Fibroblast of peridontal ligament (primary cell): ENCODE data around the gene KIF23.

Experiments
- DNase-seq: peaks from one replicate; pipeline ENCODE4 v3.0.0-alpha.2; 2010; ENCODE audit errors: extremely low read depth

KIF23 gene

DNA sequence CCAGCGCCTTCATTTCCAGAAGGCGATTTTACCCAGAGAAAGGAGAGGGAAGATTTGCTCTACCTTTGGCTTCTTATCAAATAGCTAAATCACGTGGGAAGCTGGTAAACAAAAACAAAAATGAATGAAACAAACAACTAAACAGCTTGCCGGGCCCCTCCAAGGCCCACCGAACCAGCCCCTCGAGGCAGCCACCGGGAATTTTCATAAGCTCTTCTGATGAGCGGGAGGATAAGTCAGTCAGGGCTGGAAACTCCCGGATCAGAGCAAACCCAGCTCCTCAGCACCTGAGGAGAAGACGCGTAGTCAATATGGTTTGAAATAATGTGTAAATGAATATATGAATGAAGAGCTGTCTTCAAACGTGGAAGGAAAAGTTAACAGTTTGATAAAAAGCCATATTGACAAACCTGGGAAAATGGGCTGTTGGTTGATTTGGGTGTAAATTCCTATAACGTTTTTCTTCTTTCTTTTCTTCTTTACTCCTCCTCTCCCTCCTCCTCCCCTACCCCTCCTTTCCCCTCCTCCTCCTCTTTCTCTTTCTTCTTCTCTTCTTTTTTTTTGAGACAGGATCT is 49.1 kb downstream of the KIF23 start:
- DNase-seq = no peak

DNA sequence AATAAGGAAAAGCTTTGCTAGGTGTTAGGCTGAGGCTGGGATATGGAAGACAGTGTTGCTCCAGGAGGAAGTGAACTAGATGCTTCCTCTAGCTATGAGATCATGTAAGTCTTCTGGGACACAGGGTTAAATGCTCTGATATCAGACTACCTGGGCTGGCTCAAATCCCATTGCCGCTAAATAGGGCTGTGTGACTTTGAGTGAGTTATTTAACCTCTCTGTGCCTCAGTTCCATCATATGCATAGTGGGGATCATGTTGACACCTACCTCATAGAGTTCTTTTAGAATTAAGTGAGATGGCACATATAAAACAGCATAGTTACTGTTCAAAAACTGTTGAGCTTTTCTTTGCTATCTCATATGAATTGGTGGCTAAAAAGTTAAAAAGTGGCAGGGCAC is 51.1 kb downstream of the KIF23 start:
- no peak for DNase-seq

DNA sequence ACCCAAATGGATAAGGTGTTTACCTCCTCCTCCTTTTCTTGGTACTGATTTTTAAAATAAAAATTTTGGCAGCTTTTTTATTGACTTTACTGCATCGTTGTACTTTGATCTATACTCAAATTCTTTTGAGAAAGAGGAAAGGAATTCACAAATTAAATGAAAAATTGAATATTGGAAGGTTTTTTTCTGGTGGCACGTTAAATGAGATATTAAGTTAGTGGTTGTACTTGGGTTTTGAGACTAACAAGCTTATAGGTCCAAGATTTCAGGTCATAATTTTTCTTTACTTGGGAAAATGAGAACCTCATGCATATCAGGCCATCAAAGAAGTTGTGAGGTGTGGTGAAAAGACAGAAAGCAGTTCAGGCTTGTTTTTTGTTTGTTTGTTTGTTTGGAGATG is 52.6 kb downstream of the KIF23 start:
- DNase-seq = no peak

DNA sequence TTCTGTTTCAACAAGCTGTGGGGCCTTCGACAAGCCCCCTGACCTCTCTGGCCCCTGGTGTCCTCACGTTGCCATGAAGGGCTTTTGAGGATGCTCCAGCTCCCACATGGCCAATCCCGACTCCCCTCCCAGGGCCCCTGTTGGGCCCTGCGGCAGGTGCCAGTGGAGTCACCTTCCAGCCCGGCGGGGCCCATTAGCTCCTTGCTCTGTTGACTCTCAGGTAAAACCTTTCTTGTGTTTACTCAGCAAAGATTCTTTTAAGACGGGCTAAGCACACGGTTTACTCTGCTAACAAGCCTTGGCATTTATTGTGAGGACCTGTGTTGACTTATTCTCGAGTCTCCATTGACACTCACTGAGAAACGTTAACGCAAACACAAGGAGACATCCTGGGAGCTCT is 53.5 kb downstream of the KIF23 start:
- DNase-seq = no peak

DNA sequence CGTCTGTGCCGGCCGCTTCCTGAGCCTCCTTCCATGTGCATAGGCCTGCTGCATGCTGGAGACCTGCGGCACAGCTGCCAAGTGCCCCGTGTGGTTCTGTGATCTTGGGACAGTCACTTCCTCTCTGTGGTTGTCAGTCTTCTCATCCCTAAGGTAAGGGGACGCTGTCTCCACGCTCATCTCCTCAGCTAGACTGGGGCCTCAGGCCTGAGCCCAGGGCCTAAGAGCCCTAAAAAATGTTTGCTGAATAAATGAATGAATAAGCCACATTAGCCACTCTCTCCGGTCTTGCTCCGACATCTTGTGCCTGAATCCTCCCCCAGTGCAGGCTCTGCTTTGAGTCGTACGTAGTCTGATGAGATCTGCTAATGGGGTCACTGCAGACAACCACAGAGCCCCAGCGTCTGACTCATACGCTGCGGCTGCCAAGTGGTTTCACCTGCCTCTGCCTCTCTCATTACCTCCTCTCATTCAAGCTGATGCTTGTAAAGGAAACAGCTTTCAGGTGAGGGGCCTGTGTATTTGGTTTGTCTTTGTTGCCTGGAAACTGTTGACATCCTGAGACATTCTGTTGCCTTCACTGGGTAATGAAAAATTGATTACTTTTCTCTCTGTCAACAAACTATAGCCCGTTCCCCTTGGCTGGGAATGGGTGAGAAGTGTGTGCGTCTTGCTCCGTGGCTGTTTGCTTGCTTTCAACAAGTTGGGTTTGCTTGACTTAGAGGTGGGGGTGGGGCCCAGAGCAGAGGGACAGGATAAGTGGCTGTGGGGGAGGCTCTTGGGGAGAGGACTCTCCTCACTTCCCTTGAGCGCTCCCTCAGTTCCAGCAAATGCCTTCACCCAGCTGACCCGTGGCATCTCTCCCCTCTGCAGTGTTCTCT is 54.3 kb downstream of the KIF23 start:
- DNase-seq = no peak

DNA sequence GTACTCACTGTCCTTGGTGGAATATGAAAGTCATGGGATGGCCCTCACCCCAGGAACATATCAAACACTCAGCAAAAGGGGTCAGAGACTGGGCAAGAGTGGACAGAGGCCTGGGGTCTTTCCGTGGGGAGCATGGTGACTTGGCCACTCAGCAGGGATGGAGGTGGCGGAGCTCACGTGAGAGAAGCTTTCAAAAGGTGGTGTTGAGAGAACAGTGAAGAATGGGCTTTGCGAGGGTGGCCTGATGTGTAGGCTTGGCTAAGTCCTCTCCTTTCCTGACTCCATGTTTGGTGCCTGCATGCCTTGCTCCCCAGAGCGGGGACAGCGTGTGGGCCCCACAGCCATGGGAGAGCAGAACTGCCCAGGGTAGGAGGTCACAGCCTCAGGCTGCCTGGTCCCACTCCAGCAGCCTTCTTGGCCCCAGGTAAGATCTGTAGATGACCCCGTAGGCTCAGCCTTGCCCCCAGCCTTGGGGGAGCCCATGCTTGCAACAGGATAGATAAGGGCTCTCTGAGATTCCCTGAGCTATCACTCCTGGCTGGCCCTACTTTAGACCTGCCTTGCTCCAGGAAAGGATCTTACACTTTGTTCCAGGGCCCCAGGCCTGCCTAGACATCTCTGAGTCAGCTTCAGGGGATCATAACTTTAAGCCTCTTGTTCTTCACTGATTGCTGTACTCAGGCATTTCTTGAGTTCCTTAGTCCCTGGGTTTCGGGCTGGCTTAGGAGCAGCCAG is 55.5 kb downstream of the KIF23 start:
- no peak for DNase-seq

DNA sequence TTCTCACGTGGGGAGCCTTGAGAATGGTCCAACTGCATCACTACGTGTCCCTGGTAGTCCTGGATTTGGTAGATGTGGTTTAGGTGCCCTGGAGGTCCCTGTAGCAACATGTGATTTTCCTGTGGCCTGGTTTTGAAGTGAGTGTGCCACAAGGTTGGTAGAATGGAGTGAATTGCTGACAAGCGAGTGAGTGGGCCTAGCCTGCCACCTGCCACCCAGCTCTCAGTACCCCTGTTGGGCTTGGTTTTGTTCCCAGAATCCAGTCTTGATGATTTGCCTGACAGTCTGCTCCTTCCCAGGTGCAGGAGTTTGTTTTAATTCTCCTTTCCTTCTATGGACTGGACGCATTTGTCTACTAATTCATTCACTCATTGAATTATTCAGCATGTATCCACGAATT is 57.9 kb downstream of the KIF23 start:
- no peak for DNase-seq

- no peak for DNase-seq
These were observed 58.4 kb downstream of the KIF23 start for GRCh38 chr15:69472562-69472961.

DNA sequence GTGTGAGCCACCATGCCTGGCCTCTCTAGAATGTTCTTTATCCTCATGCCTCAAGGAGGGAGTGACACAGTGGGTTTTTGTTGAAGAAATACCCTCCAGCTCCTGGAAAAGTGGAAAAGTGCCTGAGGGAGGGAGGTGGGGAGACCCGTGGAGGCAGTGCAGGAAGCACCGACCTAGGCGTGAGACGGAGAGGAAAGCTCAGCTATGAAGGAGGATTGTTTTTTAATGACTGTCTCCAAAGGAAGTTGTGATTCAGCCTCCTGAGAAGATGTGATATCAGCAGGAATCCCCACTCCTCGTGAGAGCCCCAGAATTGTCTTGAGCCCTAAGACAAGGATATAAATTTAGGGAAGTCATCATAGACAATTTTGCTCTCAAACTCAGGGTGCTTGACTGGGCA is 60.1 kb downstream of the KIF23 start:
- DNase-seq = no peak

- DNase-seq = no peak
These were observed 60.8 kb downstream of the KIF23 start for GRCh38 chr15:69474846-69475455.

GRCh38 chr15:69475769-69476358 is 61.7 kb downstream of the KIF23 start:
- DNase-seq = peak; percentile 71

GRCh38 chr15:69476704-69477473 is 62.7 kb downstream of the KIF23 start:
- DNase-seq = no peak

GRCh38 chr15:69478259-69478781 is 64.2 kb downstream of the KIF23 start:
- peak; percentile 34 for DNase-seq

DNA sequence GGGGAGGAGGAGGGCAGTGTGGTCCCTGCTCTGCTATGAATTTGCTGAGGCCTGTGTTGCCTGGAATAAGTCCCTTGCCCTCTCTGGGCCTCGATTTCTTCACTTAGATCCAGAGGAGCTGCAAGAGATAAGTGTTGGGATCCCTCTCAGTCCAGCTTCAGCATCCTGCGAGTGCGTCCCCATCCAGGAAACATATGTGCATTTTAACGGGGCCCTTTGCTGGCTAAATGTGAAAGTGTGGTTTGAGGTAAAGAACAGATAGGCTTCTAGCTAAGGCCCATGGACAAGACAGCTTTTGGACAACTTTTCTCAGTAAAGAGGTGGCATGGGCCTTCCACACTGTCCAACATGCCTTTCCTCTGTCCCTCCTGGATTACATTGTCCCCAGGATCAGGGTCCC is 64.9 kb downstream of the KIF23 start:
- no peak for DNase-seq

- DNase-seq = no peak
These were observed 65.8 kb downstream of the KIF23 start for GRCh38 chr15:69479971-69480370.

DNA sequence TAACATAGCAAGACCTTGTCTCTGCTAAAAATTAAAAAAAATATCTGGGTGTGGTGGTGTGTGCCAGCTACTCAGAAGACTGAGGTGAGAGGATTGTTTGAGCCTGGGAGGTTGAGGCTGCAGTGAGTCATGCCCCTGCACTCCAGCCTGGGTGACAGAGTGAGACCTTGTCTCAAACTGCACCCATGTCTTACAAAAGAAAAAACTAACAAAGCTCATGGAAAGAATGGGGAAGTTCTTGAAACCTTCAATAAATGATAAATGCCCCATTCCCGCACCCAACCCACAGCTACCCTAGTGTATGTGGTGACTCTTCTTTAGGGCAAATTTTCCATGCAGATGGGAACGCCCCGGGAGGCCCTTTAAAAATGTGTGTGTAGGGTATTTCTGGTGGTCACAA is 66.8 kb downstream of the KIF23 start:
- no peak for DNase-seq

DNA sequence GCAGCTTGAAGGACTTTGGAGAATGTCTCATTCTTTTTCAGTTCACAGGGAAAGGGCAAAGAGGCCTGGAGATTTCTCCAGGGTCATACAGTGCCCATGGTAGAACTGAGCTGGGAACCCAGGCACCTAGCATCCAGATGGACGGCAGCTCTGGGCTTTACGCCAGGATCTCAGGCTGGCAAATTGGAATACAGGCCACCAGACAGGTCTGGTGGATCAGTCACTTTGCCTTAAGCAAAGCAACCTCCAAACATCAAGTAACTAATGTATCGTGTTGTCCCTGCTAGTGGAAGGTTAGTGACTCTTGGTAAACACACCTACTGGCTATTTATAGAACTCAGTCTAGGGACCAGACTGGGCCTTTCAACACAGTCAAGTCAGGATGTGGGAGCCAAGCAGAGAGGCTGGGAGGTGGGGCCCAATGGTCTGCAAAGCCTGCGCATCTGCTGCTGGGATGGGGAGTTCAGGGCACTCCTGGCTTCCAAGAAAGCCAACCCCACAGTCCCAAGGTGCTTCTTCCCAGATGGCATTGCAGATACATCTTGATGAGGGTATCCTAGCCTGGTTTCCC is 68.6 kb downstream of the KIF23 start:
- no peak for DNase-seq

DNA sequence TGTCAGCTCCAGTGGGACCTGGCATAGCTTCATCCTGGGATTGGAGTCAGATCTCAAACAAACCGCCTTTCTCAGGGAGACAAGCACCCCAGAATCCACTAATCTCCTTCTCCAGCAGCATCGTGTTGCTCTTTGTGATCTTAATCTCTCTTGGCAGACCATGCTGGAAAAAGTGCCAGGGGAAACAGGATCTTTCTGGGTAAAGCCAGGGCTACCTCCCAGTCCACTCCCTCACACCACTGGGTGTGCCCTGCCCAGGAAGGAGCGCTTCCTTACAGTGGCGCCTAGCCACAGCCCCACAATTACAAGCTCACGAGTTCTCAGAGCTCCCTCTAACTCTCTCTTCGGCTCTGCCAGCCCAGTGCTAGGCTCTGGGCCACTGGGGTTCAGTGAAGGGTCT is 70.7 kb downstream of the KIF23 start:
- DNase-seq = no peak

GRCh38 chr15:69486481-69487110 is 72.4 kb downstream of the KIF23 start:
- DNase-seq = no peak

GRCh38 chr15:69489073-69489571 is 75.0 kb downstream of the KIF23 start:
- DNase-seq = peak; percentile 48
